IPS DF 6.9 (cell line): ENCODE measurements around the gene CRYBA1.
A peak's percentile ranks its signal among the peaks of the same experiment; 100 is the strongest.
"Not testable (repeated sequence)": the region's sequence is repeated elsewhere in the genome, so short reads cannot be mapped to it uniquely, and the experiment has no call there.

ENCODE experiments used
- DNase-seq: peaks from one replicate; pipeline ENCODE4 v3.0.0-alpha.2; 2013; ENCODE audit warnings: low read depth, low spot score
- H3K27ac ChIP-seq: one replicate; pipeline ENCODE4 v1.5.1; 2013; ENCODE audit warnings: low read length, control low read depth
- H3K27me3 ChIP-seq: 2 replicates; pipeline ENCODE4 v1.6.1; 2013; ENCODE audit warnings: mild to moderate bottlenecking, low read length; ENCODE audit not compliant: control insufficient read depth, insufficient read depth
- H3K36me3 ChIP-seq: 2 replicates; pipeline ENCODE4 v1.6.1; 2013; ENCODE audit warnings: low read length; ENCODE audit not compliant: control insufficient read depth, insufficient read depth
- H3K4me1 ChIP-seq: 2 replicates; pipeline ENCODE4 v1.6.1; 2013; ENCODE audit warnings: low read length; ENCODE audit not compliant: control insufficient read depth, insufficient read depth
- H3K4me3 ChIP-seq: 2 replicates; pipeline ENCODE4 v1.5.1; 2013; ENCODE audit warnings: mild to moderate bottlenecking, low read length
- H3K9me3 ChIP-seq: 2 replicates; pipeline ENCODE4 v1.6.1; 2013; ENCODE audit warnings: low read length, inconsistent platforms; ENCODE audit not compliant: control insufficient read depth, insufficient read depth
- WGBS: extraction: QIAGEN DNeasy Blood & Tissue Kit; methylation state at CpG from one replicate; pipeline ENCODE4 v1.1.7; 2013; ENCODE audit warnings: mixed read lengths, missing lambda C conversion rate; ENCODE audit not compliant: insufficient read length, insufficient coverage; 5-methylcytosine and 5-hydroxymethylcytosine counted together

The CRYBA1 gene

GRCh38 chr17:29248845-29249244 lies 2.2 kb downstream of the CRYBA1 start:
- no peak overlapping the region for H3K27ac ChIP-seq

GRCh38 chr17:29250666-29251065 lies 4.0 kb downstream of the CRYBA1 start:
- H3K4me1 ChIP-seq = no peaks in the 10 kb centered on the region
- no peak overlapping the region for H3K4me3 ChIP-seq
- H3K27me3 ChIP-seq = no peaks in the 10 kb centered on the region
- H3K36me3 ChIP-seq = no peaks in the 10 kb centered on the region
- no CpG with 5 or more reads among the region's 1 CpG for WGBS
- H3K27ac ChIP-seq = no peak overlapping the region
- no peaks in the 10 kb centered on the region for H3K9me3 ChIP-seq
- no peak for DNase-seq

More at GRCh38 chr17:29248845-29249244, 2.2 kb downstream of the CRYBA1 start:
- H3K4me1 ChIP-seq = no peaks in the 10 kb centered on the region
- no peaks in the 10 kb centered on the region for H3K9me3 ChIP-seq
- H3K27me3 ChIP-seq = no peaks in the 10 kb centered on the region
- WGBS = no CpG with 5 or more reads among the region's 5 CpGs
- no peak overlapping the region for H3K4me3 ChIP-seq
- H3K36me3 ChIP-seq = no peaks in the 10 kb centered on the region
- no peak for DNase-seq

GRCh38 chr17:29251184-29251583 lies 4.5 kb downstream of the CRYBA1 start:
- no peak overlapping the region for H3K4me3 ChIP-seq
- H3K4me1 ChIP-seq = no peaks in the 10 kb centered on the region
- no peaks in the 10 kb centered on the region for H3K27me3 ChIP-seq
- no CpG with 5 or more reads among the region's 2 CpGs for WGBS
- no peak overlapping the region for H3K27ac ChIP-seq
- no peaks in the 10 kb centered on the region for H3K9me3 ChIP-seq
- H3K36me3 ChIP-seq = no peaks in the 10 kb centered on the region
- no peak for DNase-seq

GRCh38 chr17:29252101-29252791 lies 5.6 kb downstream of the CRYBA1 start:
- Histone ChIP-seq H3K4me1 (no peaks in the 10 kb centered on the region), H3K4me3 (no peak overlapping the region), H3K9me3 (no peaks in the 10 kb centered on the region), H3K27me3 (no peaks in the 10 kb centered on the region), H3K27ac (no peak overlapping the region), H3K36me3 (no peaks in the 10 kb centered on the region)
- no CpG with 5 or more reads among the region's 7 CpGs for WGBS
- peak; percentile 25 for DNase-seq

- no peaks in the 10 kb centered on the region for H3K4me1 ChIP-seq
- H3K27ac ChIP-seq = no peak overlapping the region
- no peaks in the 10 kb centered on the region for H3K9me3 ChIP-seq
- no CpG with 5 or more reads among the region's 2 CpGs for WGBS
- H3K4me3 ChIP-seq = no peak overlapping the region
- H3K27me3 ChIP-seq = no peaks in the 10 kb centered on the region
- no peaks in the 10 kb centered on the region for H3K36me3 ChIP-seq
- DNase-seq = no peak
These were observed 6.4 kb downstream of the CRYBA1 start for GRCh38 chr17:29253037-29253436.

GRCh38 chr17:29255926-29256522 lies 9.4 kb downstream of the CRYBA1 start:
- WGBS = no CpG with 5 or more reads among the region's 4 CpGs
- Histone ChIP-seq H3K27me3 (no peaks in the 10 kb centered on the region), H3K36me3 (no peaks in the 10 kb centered on the region), H3K27ac (no peak overlapping the region), H3K4me3 (no peak overlapping the region), H3K9me3 (no peaks in the 10 kb centered on the region), H3K4me1 (no peaks in the 10 kb centered on the region)
- DNase-seq = no peak

- no peak overlapping the region for H3K4me3 ChIP-seq
- DNase-seq = no peak
- H3K27ac ChIP-seq = no peak overlapping the region
- no peaks in the 10 kb centered on the region for H3K9me3 ChIP-seq
- WGBS = no CpG with 5 or more reads among the region's 8 CpGs
- H3K36me3 ChIP-seq = no peaks in the 10 kb centered on the region
- H3K4me1 ChIP-seq = no peaks in the 10 kb centered on the region
- H3K27me3 ChIP-seq = no peaks in the 10 kb centered on the region
These were observed 10.2 kb downstream of the CRYBA1 start for GRCh38 chr17:29256735-29257466.

GRCh38 chr17:29257756-29258155 lies 11.1 kb downstream of the CRYBA1 start:
- Histone ChIP-seq H3K36me3 (no peaks in the 10 kb centered on the region; the same call in 1 of the 2 replicates), H3K27ac (no peak overlapping the region), H3K9me3 (no peaks in the 10 kb centered on the region), H3K27me3 (no peaks in the 10 kb centered on the region), H3K4me3 (no peak overlapping the region), H3K4me1 (no peaks in the 10 kb centered on the region)
- DNase-seq = no peak
- no CpG with 5 or more reads among the region's 3 CpGs for WGBS

- Histone ChIP-seq H3K9me3 (no peaks in the 10 kb centered on the region), H3K4me3 (no peak overlapping the region), H3K36me3 (no peaks in the 10 kb centered on the region; the same call in 1 of the 2 replicates), H3K4me1 (no peaks in the 10 kb centered on the region), H3K27me3 (no peaks in the 10 kb centered on the region), H3K27ac (no peak overlapping the region)
- DNase-seq = no peak
- WGBS = no CpG with 5 or more reads among the region's 5 CpGs
These were observed 17.3 kb downstream of the CRYBA1 start for GRCh38 chr17:29263916-29264315.

GRCh38 chr17:29271980-29272379 lies 25.3 kb downstream of the CRYBA1 start:
- not testable (repeated sequence) for H3K27me3 ChIP-seq, H3K27ac ChIP-seq, H3K9me3 ChIP-seq, DNase-seq, H3K36me3 ChIP-seq, H3K4me1 ChIP-seq, H3K4me3 ChIP-seq
- no CpG with 5 or more reads among the region's 9 CpGs for WGBS
